HG03103 (cell line): Measurements from ENCODE around the gene CUEDC1.

Source experiments
- ATAC-seq: cut with Tn5 transposase; IDR thresholded peaks from one replicate; pipeline ENCODE4 v1.9.1; 2021; ENCODE audit warnings: low read depth; ENCODE audit not compliant: unreplicated experiment

Gene CUEDC1

DNA sequence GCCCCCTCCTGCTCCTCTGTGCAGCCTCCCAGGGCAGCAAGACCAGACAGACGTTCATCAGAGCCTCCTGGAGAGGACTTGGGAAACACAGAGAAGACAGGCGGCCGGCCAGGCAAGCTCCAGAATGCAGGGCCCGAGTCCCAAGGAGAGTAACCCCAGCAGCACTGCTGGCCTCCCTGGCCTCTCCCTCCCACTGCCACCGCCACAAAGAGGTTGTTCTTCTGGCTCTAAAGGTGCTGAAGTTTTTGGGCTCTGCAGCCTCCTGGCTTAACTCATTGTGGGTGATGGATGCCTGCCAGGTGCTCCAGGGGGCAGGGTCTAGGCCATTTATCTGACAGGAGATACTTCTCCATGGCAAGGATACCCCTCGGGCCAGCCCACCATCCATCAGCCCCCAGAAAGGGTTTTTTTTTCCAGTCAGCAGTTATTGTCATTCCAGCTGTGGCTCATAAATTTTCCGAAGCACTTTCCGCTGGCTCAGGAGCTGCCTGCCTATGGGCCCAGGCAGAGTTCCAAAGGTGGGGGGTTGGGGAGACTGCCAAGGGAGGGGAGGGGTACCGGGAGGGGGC, 73.3 kb downstream of the CUEDC1 start:
- no peak for ATAC-seq

DNA sequence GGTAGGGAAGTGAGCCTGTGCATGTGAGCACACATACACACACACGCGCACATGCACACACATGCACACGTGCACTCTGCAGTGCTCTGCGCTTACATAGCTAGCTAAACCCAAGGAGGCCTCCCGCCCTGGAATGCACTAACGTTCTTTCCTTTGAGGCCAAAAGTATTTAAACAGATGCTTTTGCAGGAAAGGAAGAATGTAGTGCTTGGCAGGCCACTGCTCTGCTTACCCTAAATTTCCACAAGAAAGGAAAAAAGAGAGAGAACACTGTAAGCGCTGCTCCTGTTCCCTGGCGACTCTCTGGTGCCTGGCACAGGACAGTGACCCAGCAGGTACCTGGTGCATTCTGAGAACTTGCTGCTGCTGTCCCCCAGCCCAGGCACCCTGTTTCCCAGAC, 74.1 kb downstream of the CUEDC1 start:
- no peak for ATAC-seq

DNA sequence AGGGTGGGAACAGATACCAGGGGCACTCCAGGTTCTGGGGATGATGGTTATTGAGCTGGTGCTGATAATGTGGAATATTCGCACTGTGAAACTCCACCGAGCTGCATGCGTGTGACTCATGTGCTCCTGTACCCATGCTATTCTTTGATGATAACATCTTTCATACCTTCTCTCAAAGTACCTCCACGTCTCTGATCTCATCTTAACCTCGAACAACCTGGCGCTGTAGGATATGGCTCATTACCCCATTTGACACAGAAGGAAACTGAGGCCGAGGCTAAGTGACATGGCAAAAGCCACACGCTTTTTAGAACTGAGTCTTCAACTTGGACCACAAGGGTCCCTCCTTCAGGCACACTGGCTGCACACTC, 75.1 kb downstream of the CUEDC1 start:
- no peak for ATAC-seq

DNA sequence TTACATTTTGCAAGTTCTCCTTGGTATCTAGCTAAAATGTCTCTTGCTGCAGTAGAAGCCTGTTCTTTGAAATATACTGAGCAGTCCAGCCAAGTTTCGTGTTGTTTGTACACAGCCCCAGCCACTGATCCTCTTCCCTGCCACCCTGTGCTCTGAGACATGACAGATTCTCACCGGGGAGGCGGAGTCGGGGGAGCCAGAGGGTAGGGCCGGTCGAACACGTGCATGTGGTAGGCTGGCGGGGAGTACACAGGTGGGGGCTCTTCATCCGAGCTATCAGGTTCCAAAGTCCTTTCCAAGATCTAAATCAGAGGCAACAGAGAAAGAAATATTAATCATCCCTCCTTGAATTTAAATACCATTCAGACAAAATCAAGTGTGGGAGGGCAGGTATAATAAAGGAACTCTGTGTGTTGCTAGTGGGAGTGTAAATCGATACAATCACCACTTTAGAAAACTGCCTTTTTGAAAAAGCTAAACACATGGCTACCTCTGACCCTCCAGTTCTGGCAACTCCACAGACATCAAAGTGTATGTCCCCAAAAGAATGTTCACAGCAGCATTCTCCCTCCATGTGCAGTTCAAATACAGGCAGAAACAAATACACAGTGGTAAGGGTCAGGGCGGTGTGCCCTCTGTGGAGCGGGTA, 75.7 kb downstream of the CUEDC1 start:
- ATAC-seq, result no peak

DNA sequence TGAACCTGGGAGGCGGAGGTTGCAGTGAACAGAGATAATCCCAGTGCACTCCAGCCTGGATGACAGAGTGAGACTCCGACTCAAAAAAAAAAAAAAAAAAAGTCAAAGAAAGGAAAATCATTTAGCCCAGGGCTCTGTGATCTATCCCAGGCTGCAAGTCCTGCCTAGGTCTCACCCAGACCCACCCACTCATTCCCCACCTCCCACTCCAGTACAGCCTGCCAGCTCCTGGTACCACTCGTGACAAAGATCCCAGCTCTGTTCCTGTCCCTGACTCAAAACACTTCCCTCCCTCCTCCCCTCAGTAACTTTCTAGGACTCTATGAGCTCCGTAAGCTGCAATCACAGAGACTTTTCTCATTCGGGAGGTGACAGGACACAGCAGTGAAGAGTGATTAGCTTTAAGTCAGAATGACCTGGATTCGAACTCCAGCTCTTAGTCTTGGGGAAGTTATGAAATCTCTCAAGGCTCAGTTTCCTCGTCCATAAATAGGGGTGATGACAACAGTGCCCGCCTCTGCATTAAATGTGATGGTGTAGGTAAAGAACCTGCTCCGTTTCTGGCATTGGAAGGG, 77.3 kb downstream of the CUEDC1 start:
- ATAC-seq, result no peak

DNA sequence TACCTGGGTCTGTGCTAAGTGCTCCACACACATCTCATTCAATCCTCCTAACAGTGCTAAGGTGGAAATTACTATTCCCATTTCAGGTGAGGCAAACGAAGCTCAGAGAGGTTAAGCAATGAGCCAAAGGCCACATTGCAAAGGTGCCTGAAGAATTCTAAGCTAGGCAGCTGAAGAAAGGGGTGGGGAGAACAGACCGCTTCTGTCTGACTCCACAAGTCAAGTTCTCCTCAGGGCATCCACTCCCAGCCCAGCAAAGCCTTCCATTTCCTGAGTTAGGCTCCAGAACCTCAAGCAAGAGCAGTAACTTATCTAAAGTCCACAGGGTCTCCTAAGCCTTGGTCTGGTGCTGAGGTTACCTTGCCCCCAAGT, 78.4 kb downstream of the CUEDC1 start:
- no peak for ATAC-seq

DNA sequence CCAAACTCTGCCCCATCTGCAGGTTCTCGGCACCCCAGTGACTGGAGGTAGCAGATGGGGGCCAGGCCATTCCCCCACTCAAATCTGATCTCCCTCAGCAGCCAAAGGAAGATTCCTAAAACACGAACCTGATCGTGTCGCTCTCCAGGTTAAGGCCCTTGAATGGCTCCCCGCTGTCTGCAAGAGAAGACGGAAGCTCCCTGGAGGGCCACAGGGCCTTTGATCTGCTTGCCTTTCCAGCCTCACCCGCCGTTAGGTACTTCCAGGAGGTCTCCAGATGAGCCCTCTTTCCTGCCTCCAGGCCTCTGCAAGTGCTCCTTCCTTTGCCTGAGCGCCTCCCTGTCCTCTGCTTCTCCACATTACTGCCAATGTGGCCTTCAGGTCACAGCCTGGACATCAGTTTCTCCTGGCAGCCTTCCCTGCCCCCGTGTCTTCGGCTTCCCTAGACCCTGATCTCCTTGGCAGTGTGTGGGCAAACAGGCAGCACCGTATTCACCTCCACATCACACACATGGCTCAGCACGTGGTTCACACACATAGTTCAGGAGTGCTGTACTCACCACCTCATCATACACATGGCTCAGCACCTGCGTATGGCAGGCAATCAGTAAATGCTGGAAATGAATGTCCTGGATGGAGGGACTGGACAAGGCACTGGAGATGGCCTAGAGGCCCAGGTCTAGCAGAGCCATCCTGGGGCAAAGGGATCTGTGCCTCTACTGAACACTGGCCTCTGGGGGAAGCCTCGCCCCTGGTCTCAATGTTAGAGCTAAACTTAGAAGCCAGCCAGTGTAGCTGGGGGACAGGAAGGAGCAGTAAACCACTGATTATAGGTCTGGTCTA, 79.0 kb downstream of the CUEDC1 start:
- ATAC-seq, result no peak

DNA sequence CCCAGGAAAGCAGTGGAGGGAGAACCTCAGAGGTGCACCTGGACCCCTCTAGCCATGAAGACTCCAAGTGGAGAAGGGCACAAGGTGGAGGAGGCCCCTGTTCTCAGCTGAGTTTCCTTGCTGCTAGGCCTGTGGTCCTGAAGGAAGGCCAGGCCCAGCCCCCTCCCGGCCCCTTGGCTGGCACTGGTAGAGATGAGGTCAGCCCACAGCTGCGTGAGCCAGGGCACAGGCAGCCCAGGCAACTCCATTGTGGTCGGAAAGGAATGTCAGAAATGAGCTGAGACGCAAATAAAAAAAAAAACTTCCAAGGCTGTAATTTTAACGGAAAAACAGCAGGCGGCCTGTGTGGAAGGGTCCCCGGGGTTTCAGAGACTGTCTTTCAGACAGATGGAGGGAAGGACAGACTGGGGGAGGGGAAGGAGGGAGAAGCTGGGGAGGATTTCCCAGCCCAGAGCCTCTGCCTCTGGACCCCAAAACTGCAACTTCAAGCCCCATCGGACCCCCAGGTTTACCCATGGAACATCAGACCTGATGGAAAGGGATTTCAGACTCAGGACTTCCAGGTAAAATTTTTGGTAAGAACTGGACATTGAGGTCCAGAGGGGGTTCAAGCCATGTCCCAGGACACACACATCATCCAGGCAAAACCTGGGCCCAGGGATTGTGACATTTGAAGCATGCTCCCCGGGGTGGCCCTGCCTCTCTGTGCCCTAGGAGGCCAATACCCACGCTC, 79.8 kb downstream of the CUEDC1 start:
- no peak for ATAC-seq

DNA sequence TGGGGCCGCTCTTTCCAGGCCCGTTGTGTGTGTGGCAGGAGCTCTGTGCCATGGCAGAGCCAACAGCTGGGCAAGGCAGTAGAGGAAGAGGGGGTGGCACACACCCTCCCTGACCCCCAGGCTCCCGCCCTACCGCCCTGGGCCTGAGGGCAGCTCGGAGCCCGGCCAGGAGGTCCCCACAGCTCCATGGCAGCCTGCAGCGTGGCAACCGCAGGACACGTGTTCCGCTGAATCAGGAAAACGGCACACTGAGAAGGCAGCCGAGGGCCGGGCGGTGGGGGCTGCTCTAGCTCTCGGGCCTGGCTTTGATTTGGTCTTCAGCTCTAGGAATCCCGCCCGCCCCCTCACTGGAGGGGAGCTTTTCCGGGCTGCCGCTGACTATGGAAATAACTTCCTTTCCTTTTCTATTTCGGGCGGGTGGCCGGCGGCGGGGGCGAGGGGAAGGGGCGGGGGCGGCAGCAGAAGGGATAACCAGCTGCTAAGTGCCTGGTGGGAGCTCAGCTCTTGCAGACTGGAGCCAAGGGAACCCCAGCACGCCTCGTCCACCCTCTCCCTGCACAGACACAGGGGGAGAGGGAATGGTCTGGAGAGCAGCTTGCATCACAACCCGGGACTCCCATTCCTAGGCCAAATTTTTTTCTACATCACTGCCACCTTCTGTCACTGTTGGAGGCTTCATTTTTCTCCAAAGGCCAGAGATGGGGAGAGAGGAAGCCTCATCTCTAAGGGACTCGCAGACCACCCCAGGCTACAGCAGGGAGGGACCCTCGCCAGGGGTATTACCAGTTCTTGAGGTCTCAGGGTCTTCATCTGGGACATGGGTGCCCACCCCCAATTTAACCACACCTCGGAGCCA, 80.5 kb downstream of the CUEDC1 start:
- ATAC-seq, result no peak

DNA sequence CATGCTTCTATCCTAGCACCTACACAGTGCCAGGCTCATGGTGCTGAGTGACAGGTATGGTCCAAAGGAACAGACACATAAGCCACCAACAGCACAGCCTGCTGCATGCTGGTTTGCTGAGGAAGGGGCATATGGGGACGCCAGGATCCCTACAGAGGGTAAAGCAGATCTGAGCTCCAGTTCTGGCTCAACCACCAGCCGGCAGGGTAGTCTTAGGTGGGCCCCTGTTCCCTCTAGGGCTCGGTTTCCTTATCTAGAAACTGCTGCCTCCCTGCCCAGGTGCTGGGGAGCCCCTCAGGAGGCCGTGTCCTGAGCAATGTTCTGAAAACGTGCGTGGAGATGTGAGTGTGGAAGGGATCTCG, 81.2 kb downstream of the CUEDC1 start:
- ATAC-seq, result no peak

DNA sequence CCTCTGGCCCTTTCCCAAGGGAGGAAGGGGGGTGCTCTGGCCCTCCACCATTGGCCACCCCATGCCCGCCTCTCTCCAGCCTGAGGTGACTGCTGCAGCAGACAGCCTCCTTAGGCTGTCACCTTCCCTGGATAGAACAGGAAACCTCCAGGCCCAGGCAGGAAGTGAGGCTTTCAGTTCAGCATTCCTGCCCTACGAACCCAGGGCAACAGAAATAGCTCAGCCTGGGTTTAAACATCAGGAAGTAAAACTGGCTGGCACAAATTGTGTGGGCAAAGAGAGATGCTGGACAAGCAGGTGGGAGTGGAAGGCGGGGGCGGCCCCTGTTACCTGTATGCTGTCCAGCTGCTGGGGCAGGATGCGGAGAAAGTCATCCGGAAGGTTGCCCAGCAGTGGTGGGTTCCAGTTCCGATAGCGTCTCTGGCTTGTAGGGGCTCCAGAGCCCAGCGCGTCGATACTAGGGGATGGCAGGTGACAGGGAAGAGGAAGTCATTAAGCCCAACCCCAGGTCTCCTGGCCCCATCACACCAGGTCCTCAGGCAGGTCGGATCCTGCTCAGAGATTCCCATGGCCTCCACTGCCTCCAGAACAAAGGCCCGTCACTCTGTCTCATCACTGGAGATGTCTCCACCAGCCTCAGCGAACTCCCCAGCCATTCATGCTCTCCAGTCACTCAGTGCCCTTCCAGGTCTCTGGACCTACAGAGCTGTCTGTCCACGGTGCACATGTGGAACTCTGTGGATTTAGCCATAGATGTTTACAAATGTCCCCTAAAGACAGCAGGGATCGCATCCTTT, 81.8 kb downstream of the CUEDC1 start:
- no peak for ATAC-seq

DNA sequence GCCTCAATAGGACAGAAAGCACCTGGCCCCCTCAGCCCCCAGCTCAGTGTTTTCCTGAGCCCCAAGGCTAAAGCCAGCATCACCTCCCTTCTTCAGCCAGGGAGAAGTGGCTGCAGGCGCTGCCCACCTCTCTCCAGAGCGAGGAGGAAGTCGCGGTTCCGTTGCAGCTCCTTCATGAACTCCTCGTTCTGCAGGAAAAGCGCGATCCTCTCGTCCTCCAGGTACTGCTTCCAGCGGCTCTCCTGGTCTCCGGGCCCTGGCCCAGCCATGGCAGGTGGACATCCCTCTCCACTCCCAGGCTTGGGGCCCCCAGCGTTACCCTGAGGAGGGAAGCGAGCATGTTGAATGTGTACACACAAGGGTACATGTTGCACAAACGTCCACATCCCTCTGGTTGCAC, 82.7 kb downstream of the CUEDC1 start:
- no peak for ATAC-seq

DNA sequence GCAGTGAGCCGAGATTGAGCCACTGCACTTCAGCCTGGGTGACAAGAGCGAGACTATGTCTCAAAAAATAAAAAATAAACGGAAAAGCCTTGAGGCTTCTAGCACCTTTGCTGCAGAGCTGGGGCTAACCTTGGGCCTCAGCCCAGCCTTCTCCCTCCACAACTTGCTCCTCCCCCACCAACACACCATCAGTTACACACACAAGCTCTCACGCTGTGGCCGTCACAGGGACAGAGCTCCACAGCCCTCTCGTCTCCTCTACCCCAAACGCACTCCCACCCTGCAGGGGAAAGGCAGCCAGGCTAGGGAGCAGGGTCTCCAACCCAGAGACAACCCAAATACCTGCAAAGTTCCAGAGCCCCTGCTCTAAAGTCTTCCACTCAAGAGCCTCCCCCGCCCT, 83.3 kb downstream of the CUEDC1 start:
- no peak for ATAC-seq

DNA sequence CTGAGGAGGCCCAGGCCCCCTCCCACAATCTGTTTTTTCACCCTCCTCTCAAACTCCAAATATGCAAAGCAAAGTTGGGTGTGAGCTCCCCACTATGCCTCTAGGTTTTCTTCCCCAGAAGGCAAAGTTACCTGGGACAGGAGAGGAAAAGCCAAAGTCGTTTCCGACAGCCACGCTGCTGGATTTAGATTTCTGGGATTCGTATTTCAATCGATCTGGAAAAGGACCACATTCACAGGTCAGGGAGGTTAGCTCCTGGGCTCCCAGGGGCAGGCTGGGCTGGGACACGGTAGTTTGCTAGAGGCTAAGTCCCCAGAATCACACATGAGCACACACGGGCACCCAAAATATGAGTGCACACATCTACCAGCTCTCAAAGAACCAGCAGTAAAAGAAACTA, 84.1 kb downstream of the CUEDC1 start:
- ATAC-seq, result no peak

DNA sequence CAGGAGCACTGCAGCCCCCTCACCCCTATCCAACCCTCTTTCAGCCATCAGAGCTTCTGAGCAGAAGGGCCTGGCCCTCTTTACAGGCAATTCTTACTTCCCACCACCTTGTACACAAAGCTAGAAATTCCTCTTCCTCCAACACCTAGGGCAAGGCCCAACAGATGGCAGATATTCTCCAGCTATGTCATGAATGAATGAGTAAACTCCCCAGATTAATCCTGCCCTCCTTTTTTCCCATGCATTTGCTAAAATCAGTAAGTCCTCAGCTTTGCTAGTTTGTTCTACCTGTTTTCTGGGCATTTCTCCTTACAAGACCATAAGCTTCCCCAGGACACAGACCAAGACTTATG, 85.0 kb downstream of the CUEDC1 start:
- no peak for ATAC-seq

DNA sequence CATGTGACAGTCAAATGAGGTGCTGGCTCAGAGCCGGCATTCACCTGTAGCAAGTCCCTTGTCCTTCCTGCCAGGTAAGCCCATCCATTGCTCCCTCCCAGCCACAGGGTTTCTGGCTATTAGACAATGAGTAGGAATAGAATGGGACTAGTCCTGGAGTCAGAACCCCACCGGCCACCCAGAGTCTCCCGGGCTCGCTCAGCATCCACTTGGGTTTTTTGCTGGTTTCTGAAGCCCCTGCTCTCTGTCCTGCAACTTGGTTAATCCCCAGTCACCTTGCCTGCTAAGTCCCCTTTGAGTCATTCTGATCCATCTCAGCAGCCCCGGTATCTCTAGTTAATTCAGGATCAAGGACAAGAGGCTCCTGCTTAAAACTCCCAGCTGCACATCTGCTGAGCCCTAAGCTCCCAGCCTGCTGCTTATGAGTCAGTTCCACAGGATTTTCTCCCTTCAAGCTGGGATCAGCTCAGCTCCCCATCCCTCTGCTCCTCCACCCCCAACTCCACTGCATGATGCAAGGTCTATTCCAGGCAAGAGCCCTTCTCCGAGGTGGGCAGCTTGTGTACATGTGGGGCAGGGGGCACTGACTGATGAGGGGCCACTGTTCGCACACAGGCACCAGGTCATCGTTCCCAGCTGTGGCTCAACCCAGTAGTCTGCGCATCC, 85.5 kb downstream of the CUEDC1 start:
- no peak for ATAC-seq

DNA sequence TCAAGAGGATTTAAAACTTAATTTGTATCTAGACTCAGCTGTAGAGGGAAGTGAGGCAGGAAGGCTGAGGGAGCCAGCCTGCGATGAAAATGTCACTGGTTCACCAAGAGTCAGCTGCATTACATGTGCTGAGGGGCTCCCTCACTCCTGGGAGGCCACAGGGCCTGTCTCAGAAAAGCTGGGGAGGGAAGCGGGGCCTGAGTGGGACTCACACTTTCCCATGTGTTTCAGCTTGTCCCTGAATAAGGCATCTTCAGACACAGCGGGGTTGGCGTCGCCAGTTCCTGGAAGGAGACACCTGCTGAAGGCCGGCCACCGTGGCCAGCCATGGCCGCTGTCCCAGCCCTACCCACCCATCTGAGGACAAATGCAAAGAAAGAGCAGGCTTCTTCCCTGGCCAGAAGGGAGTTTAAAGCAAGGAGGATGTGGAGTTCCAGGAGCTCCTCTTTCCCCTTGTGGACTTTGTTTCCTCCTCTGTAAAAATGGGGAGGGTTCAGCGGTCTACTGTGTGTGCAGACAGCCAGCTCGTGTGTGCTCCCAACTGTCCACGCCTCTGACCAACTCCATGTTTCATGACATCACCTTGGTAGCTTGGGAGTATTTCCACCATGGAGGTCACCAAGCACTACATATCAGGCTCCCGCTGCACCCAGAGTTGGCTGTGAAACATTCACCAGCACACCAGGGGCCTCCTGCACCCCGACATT, 86.1 kb downstream of the CUEDC1 start:
- ATAC-seq, result no peak
